GM19467 (cell line): ENCODE measurements around the gene PSMA3.
A peak's percentile ranks its signal among the peaks of the same experiment; 100 is the strongest.
"Not testable (repeated sequence)": the region's sequence is repeated elsewhere in the genome, so short reads cannot be mapped to it uniquely, and the experiment has no call there.

Source experiments
- ATAC-seq: cut with Tn5 transposase; IDR thresholded peaks from one replicate; pipeline ENCODE4 v1.9.1; 2021; ENCODE audit warnings: mild to moderate bottlenecking, moderate library complexity; ENCODE audit not compliant: unreplicated experiment

PSMA3 gene

DNA sequence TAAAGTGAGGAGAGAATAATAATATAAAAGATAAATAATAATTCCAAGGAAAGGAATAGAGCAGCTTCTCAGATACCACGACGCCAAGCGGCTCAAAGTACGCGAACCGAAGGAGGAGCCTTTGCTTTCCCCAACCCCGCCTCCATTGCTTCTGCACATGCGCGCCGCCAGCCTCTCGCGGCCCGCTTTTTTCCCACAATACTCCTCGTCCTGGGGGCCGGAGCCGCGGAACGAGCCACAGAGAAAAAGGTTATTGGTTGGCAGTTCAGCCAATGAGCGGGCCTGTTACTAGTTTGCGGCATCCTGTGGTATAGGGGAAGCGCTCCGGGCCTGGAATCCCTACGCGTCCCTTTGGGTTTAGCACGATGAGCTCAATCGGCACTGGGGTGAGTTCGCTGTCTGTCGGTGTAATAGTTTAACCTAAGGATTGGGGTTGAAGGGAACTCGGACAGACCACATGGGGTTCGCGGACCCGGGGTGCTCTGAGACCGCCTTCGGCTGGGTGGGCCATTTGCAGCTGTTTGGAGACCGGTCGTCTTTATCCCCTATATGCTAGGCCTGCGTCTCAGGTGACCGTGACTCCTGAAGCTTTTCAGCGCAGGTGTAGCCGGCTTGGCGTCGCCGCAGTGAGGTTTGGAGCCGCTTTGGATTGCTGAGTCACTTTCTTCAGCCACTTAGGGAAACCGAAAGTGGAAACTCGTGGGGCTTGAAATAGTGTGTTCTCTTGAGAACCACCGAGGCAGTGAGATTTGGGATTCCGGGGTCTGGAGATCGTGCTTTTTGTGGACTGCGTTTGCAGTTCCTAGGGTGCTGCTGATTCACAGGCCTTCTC, at the start of gene PSMA3:
TSS of gene PSMA3 (plus strand) at position 288 of the 832 bp plus-strand sequence. CDS start at position 366, 78 bp downstream.
- peak; percentile 84 for ATAC-seq

DNA sequence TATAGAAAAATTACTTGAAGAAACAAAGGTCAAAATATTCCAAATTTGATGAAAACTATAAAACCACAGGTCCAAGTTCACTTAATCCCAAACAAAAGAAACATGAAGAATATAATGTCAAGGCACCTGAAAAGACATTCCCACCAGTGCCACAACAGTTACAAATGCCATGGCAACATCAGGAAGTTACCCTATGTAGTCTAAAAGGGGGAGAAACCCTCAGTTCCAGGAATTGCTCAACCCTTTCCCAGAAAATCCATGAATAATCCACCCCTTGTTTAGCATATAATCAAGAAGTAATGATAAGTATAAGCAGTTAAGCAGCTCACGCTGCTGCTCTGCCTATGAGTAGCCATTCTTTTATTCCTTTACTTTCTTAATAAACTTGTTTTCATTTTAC, 48.4 kb upstream of the PSMA3 start:
- no peak for ATAC-seq

- ATAC-seq, result no peak
These were observed 46.6 kb upstream of the PSMA3 start for GRCh38 chr14:58198086-58198485.

DNA sequence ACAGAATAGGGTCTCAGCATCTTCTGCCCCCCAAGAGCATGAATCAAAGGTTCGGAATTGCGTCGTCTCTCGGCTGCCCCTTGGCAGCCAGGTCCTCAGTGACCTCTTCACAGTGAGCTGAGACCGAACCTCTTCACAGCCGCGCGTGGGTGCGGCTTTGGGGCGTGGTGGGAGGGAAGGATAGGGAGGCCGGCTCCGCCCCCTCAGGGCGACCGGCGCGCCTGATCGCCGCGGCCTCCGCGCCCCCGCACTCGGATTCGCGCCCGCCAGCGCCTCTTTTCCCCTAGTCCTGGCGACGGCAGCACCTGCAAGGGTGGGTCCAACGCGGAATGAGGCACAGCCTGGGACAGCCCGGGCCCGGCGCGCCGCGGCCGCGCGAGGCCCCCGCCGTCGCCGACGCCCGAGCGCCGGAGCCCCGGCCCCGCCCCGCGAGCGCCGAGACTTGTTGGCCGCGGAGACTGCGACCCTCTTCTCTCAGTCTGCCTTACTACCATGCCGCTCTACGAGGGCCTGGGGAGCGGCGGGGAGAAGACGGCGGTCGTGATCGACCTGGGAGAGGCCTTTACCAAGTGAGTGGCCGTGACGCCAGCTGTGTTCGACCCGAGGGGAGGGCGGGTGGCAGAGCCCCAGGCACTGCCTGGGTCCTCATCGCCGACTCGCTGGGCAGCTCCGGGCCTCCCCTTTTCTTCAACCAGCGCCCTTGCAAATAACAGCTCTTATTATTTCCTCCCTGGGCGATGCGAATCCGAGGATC, 44.7 kb upstream of the PSMA3 start, which contains the start of gene ACTR10:
TSS of gene ACTR10 (plus strand) at position 424 of the 754 bp plus-strand sequence. CDS start at position 493, 69 bp downstream.
- peak; percentile 91 for ATAC-seq

DNA sequence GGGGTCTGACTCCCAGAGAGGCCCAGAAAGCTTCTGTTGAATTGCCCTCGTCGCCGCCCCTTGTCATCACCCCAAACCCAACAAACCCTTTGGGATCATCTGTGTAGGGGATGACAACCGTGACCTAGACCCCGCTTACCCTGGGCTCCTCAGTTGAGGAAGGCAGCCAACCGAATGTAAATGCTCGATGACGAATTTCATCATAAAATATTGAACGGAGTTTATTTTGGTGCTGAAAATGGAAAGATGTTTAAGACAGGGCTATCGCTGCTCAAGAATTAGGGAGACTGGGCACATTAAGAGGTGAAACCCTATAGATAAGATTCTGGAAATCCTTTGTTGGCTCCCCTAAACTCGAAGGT, 44.2 kb upstream of the PSMA3 start:
- peak; percentile 4 for ATAC-seq

DNA sequence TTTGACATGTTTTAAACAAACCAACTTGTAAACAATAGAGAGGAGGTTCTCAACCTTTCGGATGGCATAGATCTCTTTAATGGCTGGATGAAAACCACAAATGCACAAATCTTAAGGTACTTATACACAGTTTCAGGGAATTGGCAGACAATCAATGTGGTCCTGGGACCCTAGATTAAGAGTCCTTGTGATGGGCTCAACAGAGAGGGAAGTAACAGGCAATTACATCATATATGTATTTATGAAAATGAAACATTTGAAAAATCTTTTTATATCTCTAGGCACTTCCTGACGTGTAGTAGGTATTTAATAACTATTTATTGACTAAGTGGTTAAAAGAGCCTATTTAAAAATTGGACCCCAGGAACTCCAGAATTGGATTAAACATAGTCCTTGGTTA, 43.8 kb upstream of the PSMA3 start:
- ATAC-seq, result no peak

DNA sequence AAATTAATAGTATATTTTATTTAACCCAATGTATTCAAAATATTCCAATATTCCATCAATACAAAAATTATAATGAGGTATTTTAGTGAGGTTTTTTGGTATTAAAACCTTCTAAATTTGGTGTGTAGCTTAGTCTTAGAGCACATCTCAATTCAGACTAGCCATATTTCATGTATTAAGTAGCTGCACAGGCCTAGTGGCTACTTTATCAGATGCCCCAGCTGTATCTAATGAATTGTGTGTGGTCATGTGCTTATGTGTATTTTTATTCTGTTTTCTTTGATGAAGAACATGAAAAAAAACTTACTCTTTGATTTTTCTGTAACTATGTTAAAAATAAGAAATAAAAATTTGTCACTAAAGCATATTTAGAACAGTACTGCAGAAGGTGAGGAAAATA, 31.5 kb upstream of the PSMA3 start:
- ATAC-seq, result no peak

GRCh38 chr14:58215191-58215914, 29.3 kb upstream of the PSMA3 start:
- no peak for ATAC-seq

- ATAC-seq, result no peak
These were observed 28.1 kb upstream of the PSMA3 start for GRCh38 chr14:58216544-58216943.

GRCh38 chr14:58227096-58227819, 17.4 kb upstream of the PSMA3 start:
- ATAC-seq, result no peak

DNA sequence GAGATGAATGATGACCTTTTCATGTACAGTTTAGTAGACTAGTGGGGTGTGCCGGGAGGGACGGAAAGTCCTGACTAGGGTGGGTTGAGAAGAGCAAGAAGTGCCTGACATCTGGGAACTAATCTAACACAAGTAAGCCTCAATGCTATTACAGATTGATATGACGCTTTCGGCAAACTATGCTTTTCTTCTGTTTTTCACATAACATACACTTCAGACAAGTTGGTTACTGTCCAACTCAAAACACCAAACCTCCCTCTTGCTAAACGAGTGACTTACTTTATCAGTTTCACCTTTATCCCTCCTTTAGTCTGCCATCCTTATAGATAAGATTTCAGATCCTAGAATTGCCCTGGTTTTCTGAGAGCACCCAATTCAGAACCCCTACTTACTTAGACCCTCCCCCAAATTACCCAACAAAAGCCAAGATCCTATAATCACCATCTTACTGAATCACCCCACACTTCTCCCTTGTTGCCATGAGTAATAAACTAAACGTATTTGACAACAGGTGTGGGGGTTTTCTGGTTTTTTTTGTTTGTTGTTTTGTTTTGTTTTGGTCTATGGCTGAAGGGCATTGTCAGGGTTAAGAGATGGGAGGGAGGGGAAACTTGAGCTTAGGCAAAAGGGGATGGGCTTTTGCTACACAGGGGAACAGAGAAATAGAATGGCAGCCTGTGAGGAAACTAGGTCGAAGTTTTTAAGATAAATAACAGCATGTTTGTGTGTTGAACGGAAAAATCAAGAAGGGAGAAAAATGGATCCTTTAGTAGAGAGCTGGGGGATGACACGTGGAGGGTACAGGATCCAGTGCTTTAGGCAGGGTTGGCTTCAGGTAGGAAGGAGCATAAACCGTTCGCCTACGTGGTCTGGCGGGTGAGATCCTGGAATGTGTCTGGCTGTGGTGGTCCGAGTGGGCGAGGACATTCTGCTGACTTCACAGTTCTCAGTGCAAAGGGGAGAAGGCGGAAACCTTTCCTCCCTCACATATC, 6.1 kb upstream of the PSMA3 start:
- no peak for ATAC-seq

DNA sequence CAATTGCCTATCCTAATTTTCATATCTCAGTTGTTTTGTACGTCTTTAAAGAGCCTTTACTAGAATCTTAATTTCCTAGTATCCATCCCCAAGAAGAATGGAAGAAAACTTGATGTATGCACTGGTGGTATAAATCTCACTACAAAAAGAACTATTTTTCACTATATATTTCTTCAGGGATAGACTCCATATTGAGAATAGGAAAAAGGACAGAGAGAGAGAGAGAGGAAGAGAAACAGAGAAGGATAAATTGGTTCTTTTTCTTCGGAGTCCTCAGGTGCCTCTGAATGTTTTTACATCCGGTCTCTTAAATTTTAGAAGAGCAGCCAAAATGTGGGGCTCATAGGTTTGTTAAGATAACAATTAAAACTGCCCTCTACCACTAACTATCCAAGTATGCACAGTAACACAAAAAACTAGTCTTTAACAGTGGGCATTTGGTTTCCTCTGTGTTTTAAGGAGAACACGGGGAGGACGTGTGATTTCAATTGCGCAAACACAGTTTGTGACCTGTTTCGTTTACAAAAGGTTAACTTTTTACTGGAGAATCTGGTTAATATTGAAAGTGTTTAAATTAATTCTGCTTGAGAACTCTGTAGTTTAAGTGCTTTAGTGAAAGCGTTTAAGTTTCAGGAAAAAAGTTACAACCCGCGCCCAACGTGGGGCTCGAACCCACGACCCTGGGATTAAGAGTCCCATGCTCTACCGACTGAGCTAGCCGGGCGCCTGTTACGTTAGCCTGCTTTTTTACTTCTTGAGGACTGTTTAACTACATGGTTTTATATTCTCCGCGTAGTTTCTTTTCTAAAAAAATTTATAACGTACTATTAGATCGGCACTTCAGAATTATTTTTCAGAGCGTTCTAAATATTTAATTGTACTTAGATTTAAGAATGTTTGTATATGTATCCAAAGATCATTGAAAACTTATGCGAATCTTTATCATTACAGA, 5.1 kb upstream of the PSMA3 start:
- no peak for ATAC-seq

DNA sequence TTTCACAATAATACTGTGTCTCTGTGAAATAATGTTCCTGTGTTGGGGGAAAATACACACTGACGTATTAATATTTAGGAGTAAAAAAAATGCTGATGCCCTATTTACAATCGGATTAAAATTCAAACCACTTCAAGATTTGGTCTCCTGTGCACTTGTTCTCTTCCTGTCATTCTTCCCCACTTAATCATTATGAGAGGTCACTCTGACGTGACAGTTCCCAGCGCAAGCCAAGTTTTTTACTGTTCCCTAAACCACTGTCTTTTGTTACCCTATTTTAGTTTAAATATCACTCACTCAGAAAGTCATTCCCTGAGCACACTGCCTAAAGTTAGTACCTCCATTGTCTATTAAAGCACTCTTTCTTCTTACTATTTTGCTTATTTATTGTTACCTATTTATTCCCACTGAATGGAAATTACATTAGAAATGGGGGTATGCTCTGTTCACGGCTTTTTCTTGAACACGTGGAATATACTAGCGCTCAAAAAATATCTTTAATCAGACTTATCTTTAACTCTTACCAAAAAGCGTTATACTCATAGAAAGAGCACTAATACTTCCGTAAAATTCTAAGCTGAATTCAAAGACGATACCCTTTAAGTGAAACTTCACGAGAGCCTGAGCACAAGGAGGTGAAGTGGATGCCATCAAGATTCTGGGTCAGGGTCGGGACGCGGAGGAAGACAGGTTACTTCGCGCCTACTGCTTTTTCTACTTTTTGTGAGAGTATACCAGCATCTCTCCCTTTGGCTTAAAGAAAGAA, 670 bp upstream of the PSMA3 start:
- ATAC-seq, result peak; percentile 37

DNA sequence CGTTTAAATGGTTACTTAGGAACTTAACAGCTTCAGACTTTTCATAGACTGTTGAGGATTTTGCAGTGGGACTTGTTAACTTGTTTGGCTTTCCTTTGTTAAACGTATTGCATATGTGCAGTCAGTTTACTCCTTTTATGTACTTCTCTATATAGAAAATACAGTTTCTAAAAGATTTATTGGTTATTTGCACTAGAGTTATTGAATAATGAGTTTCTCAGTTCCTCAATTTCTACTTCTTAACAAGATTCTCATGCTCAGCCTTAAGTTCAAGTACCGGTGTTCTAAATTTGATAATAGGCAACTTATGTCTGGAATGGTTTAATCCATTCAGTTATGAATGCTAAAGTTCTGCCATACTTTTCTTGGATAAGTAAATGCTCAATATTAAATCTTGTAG, 919 bp downstream of the PSMA3 start:
- no peak for ATAC-seq

GRCh38 chr14:58249611-58250010, 5.0 kb downstream of the PSMA3 start:
- ATAC-seq, result no peak

DNA sequence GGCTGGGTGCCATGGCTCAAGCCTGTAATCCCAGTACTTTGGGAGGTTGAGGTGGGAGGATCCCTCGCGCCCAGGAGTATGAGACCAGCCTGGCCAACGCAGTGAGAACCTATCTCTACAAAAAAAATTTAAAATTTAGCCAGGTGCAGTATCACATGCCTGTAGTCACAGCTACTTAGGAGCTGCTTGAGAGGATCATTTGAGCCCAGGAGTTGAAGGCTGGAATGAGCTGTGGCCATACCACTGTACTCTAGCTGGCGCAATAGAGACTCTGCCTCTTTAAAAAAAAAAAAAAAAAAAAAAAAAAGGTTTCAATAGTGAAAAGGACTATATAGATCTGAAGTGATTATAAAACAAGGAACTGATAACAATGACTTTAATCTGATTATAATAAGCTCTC, 13.5 kb downstream of the PSMA3 start:
- no peak for ATAC-seq

DNA sequence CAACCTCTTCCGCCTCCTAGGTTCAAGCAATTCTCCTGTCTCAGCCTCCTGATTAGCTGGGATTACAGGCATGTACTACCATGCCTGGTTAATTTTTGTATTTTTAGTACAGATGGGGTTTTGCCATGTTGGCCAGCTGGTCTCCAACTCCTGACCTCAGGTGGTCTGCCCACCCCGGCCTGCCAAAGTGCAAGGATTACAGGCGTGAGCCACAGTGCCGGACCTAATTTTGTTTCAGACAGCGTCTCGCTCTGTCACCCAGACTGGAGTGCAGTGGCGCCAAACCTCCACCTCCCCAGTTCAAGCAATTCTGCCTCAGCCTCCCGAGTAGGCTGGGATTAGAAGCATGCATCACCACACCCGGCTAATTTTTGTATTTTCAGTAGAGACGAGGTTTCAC, 17.4 kb downstream of the PSMA3 start:
- not testable (repeated sequence) for ATAC-seq

- no peak for ATAC-seq
These were observed 20.8 kb downstream of the PSMA3 start for GRCh38 chr14:58265401-58265800.
